Measurements from ENCODE around the gene AURKAIP1.

AURKAIP1 gene

GRCh38 chr1:1333551-1334241 is 41.3 kb downstream of the AURKAIP1 start:
- no peak for DNase-seq (ENCODE audit: low read depth, low spot score)

GRCh38 chr1:1332774-1333480 is 42.1 kb downstream of the AURKAIP1 start:
- no peak for DNase-seq (ENCODE audit: low read depth, low spot score)

- no peak for DNase-seq (ENCODE audit: low read depth, low spot score)
Measured at GRCh38 chr1:1332031-1332755, 42.8 kb downstream of the AURKAIP1 start.

- DNase-seq (ENCODE audit: low read depth, low spot score): no peak
Measured at GRCh38 chr1:1331068-1331965, 43.7 kb downstream of the AURKAIP1 start, which contains the start of gene TAS1R3. TSS of gene TAS1R3 (plus strand) at chr1:1331280. CDS start at chr1:1331346, 66 bp downstream.

- no peak for DNase-seq (ENCODE audit: low read depth, low spot score)
Measured at GRCh38 chr1:1330366-1331067, 44.5 kb downstream of the AURKAIP1 start.

GRCh38 chr1:1329304-1330210 is 45.5 kb downstream of the AURKAIP1 start:
- no peak for DNase-seq (ENCODE audit: low read depth, low spot score)

GRCh38 chr1:1328254-1328653 is 46.8 kb downstream of the AURKAIP1 start:
- no peak for DNase-seq (ENCODE audit: low read depth, low spot score)

- no peak for DNase-seq (ENCODE audit: low read depth, low spot score)
Measured at GRCh38 chr1:1327291-1327690, 47.7 kb downstream of the AURKAIP1 start.

- DNase-seq (ENCODE audit: low read depth, low spot score): no peak
Measured at GRCh38 chr1:1326075-1326605, 48.9 kb downstream of the AURKAIP1 start.

GRCh38 chr1:1325288-1326074 is 49.5 kb downstream of the AURKAIP1 start:
- DNase-seq (ENCODE audit: low read depth, low spot score): no peak

- peak; percentile 91 for DNase-seq (ENCODE audit: low read depth, low spot score)
Measured at GRCh38 chr1:1324524-1325287, 50.3 kb downstream of the AURKAIP1 start, which contains the start of the genes CPTP and INTS11. TSS of gene CPTP (plus strand) at chr1:1324802. CDS start at chr1:1326911, 2,109 bp downstream. TSS of gene INTS11 (minus strand) at chr1:1324660. CDS start at chr1:1324608, 52 bp downstream.

GRCh38 chr1:1324084-1324523 is 50.9 kb downstream of the AURKAIP1 start:
- no peak for DNase-seq (ENCODE audit: low read depth, low spot score)
